Activated CD8-positive, alpha-beta memory T cell treated with anti-CD3 and anti-CD28 coated beads, Interleukin-2, amount 50 U/mL, for 1 hour (primary cell): ENCODE data around the gene B4GALNT3.

ENCODE experiments used
- DNase-seq: peaks from one replicate; pipeline ENCODE4 v3.0.0-alpha.2; 2020; ENCODE audit errors: extremely low read depth

The B4GALNT3 gene

DNA sequence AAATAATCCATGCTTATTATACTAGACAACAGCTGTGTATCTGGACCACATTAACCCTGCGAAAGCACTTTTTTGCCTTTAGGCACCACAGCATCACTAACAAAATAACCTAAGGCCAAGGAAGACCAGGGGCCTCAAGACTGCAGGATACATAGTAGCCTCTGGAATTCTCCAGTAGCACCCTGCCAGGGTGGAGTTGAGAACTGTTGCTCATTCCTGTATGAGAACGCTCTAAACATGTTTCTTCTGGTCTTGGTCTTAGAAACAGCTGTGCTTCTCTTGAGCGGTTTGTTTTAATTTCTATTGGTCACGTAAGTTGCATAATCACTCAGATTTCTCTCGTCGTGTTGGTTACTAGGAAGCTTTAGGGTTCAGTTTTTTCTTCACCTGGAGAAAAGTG, 7.9 kb downstream of the B4GALNT3 start:
- no peak for DNase-seq

DNA sequence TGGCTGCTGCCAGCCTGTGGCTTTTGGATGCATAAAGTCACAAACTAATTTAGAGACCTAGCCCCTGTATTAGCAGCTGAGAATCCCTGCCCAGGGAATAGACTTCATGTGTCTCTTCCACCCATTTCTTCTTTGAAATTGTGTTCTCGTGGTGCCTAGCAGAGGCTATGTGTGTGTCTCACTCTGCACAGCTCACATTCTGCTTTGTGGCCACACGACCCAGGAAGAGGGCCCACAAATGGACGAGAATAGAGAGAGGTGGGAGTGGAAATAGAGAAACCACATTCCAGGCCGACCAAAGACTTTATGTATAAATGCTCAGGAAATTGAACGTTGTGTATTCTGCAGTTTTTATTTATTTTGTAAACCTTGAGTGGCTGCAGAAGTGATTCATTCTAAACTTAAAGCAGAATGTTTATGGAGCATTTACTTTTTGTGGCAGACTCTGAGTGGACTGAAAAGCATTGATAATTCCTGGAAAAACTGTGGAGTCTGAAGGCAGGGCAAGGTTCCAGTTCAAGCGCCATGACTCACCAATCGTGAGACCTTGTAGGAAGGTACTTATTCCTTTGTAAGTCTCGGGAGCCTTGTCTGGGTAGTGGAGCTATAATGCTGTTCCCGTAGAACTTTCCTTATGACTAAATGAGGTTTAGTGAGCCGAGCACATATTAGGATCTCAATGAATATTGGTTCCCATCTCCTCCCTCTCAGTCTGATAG, 9.1 kb downstream of the B4GALNT3 start:
- DNase-seq, result no peak

DNA sequence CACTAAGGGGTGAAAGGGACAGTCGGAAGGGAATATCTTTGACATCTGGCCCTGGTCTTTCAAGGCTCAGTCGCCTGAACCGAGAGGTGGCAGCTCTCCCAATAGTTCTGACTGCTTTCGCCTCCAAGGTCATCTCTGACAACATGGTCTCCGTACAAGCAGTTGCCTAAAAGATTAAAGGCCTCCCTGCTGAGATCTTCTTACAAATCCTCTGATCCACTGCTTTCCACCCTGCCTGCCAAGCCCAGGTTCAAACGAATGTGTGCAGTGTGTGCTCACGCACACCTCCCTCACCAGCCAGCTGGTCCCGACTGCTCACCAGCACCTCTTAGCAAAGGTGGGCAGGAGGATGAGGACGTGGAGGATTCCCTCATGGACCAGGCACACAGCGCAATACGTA, 10.4 kb downstream of the B4GALNT3 start:
- no peak for DNase-seq

DNA sequence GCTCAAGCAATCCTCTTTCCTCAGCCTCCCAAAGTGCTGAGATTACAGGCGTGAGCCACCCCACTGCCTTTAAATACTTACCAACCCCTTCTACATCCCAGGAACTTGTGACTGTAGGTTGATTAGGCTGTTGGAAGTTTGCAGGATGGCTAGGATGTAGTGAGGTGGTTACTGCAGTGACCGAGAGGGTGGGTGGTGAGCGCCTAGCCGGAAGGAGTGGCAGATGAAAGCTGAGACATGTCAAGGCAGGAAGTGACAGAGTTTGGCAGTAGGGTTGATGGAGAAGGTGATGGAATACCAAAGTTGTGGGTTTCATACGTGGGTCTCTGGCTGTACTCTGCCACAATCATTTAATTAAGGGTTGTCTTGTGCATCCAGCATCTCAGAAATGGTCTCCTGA, 13.5 kb downstream of the B4GALNT3 start:
- DNase-seq, result no peak

DNA sequence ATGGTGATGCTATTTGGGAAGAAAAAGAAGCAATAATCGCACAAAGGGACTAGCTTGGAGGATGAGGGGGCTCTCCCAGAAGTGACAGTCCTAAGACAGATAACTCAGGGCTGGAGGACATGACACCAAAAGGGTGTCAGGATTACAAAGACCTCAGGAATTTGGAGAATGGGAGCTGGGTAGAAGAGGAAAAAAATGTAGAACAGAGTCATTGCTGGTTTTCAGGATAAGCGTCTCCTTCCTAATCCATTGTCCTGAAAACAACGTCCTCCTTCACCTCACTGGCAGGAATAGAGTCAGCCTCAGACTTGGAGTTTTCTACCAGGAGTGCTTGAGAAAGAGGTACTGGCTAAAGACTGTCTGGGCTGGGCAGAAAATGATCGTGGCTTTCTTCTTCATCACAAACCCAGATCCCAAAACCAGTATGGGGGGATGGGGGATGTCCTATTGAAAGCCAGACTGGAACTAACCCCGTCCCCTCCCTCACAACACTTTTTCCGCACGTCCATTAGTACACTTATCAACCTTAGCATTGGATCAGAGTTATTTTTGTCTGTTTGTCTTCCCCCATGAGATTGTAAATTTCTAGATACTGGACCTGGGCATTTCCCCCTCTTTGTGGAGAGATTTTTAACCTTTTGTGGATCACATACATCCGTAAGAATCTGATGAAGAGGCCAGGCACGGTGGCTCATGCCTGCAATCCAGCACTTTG, 14.3 kb downstream of the B4GALNT3 start:
- no peak for DNase-seq

DNA sequence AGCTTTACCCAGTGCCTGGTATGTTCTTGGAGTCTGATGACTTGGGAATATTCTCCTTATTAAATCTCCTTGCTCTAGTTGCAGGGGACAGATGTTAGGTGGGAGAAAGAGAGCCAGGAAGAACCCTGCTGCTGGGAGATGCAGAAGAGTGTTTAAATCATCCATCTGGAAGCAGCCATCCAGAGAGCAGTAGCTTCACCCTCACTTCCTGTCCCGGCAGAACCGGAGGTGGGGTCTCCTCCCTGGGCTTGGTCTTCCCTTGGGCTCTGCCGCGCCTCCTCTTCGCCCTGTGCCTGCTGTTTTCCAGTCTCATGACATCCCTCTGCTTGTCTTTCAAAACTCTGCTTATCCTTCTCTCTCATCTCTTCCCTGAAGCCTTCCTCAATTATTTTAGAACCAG, 15.5 kb downstream of the B4GALNT3 start:
- DNase-seq, result no peak

DNA sequence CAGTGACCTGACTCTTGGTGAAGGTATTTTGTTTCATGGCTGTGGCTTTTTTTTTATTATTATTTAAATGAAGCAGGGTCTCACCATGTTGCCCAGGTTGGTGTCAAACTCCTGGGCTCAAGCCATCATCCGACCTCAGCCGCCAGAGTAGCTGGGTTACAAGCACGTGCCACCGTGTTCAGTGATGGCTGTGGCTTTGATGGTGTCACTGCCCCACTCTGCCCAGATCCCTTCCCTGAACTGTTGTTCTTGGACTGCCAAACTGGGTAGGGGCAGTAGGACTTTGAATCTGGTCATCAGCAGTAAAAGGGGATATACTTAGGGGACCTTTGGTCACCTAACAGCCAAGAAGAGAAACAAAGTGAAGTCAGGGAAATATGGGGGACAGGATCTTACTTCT, 19.4 kb downstream of the B4GALNT3 start:
- no peak for DNase-seq

DNA sequence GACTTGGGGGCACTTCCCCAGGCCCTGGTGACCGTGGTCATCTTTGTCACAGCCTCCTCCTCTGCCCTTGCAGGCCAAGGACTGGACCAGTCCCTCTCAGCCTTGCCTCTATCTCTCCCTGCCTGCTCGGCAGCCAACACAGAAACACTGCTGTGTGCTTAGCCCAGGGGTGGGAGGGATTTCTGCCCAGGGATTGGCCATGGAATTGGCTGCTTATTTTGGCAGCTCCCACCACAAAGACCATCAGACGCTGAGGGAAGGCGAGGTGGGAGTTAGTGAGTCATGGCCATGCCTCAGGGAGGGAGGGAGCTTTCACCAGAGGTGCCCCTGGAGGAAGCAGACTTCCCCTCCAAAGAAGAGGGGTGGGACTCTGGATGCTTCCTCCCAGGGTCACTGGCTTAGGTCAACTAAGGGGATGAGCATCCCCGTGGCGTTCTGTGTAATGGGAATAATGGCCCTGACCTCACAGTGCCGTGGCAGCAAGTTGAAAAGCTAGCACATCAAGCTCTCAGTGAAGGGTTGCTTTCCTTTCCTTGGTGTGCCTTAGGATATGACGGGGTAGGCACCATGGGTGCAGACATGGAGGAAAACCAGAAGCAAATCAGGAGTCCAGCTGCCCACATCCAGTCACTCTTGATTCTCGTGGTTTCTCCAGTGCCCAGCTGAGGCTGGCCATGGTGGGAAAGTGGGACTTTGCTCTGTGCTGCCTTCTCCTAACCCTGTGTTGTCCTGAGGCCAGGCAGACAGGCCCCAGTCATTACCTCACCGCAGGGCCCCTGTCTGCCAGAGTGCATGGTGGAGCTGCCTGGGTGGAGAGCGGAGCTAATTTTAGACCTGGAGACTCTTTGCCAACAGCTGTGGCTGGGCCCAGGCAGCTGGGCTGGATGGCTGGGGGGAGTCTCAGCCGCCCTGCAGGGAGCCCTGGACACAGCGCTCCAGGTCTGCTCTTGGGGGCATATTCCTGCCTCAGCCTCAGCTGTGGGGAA, 21.4 kb downstream of the B4GALNT3 start:
- DNase-seq, result no peak

DNA sequence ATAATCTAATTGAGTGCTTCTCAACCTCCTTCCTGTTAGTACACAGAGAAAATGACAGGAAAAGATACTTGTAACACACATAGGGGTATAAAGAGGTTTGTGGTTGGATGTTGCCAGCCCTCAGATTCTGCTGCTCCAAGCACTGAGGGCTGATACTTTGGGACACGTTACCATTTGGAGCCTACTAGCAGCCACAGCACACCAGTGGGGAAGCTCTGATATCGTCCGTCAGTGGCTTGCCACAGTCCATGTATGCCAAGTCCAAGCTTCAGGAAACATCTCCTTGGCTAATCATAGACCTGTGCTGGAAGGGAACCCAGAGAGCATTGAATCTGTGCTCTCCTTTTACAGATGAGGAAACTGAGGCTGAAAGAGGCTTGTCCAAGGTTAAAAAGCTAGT, 22.3 kb downstream of the B4GALNT3 start:
- no peak for DNase-seq

DNA sequence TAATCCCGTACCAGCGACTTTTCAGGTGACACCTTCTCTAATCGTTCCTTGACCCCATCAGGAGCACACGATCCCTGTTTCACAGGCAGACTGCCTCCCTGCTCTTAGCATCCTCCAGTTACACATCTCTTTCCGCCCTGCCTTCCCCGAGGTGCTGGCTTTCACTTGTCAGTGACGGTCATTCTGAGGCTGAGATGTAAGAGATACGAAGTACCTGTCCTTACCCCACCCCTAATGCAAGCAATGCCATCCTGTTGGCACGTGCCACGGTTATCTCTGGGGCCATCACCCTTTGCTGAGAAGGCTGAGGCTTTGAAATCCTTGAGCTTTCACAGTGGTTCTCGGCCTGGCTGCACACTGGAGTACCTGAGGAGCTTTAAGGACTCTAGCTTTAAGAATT, 24.4 kb downstream of the B4GALNT3 start:
- DNase-seq, result no peak

DNA sequence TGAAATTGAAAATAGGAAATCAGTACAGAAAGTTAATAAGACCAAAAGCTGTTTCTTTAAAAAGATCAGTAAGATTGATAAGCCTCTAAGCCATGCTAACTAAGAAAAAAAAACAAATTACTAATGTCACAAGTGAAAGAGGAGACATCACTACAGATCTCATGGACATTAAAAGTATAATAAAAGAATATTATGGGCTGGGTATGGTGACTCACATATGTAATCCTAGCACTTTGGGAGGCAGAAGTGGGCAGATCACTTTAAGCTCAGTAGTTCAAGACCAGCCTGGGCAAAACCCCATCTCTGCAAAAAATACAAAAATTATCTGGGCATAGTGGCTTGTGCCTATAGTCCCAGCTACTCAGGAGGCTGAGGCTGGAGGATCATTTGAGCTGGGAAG, 30.5 kb downstream of the B4GALNT3 start:
- DNase-seq, result no peak

DNA sequence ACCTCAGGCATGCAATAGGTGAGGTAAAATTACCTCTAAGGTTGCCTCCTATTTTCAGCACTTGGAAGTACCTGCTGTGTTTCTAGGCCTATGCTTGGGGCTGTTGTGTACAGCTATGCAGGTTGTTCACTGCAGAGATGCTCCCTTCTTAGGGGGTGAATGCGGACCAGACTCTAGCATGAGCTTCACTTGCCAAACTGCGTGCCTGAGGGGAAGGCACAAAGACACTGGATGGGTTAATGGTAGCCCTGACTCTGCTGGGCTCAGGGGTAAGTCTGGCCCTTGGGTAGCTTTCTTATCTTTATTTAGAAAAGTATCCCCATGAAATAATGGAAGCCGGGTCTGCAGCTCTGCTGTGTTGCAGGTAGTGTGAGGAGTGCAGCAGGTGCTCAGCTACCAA, 35.7 kb downstream of the B4GALNT3 start:
- no peak for DNase-seq

DNA sequence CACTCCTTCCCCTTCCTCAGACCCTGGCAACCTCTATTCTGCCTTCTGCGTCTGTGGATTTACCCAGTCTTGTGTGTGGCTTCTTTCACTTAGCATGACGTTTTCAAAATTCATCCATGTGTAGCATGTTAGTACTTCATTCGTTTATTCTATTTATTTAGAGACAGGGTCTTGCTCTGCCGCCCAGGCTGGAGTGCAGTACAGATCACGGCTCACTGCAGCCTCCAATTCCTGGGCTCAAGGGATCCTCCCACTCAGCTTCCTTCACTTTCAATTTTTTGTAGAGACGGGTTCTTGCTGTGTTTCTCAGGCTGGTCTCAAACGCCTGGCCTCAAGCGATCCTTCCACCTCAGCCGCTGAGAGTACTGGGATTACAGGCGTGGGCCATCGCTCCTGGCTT, 37.0 kb downstream of the B4GALNT3 start:
- DNase-seq, result no peak

DNA sequence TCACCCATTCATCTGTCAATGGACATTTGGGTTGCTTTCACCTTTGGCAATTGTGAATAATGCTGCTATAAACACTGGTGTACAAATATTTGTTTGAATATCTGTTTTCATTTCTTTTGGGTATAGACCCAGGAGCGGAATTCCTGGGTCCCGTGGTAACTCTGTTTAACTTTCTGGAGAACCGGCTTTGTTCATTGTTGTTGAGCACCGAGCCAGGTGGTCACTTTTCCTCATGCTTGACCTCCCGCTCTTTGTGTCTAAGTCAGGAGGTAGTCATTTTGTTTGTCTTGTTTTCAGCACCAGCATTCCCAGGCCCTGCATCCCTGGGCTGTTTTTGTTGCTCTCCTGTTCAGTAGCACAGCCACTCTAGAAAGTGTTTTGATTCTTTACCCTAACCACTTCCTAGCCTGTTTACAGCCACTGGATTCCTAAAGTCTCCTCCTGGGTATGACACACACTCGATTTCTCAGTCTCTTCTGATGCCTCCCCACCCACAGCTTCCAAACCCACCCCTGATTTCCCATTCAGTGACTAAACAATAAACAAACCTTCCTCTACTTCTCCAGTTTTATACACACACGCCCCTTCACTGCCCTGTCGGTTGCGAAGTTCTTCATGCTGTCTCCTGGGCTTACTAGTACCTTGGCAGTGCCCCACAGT, 37.9 kb downstream of the B4GALNT3 start:
- no peak for DNase-seq

DNA sequence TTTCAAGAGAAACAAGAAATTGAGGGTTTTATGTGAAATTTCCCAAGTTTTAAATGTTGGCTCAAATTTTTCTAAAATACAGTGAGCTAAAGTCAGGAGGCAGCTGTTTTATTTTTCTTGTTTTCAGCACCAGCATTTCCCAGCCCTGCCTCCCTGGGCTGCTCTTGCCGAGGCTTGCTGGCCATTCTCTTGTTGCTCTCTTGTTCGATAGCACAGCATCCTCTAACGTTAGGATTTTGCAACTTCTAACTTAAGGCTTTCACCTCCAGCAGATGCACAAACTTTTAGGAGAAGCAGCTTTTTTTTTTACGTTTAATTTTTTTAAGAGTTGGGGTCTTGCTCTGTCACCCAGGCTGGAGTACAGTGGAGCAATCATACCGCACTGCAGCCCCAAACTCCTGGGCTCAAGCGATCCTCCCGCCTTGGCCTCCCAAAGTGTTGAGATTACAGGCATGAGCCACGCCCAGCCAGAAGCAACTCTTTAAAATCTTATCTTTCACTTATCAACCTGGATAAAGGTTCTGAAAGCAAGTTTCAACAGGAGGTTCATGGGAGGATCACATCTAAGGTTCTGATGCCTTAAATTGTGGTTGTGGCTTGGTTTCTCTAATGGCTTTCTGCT, 40.2 kb downstream of the B4GALNT3 start:
- no peak for DNase-seq

DNA sequence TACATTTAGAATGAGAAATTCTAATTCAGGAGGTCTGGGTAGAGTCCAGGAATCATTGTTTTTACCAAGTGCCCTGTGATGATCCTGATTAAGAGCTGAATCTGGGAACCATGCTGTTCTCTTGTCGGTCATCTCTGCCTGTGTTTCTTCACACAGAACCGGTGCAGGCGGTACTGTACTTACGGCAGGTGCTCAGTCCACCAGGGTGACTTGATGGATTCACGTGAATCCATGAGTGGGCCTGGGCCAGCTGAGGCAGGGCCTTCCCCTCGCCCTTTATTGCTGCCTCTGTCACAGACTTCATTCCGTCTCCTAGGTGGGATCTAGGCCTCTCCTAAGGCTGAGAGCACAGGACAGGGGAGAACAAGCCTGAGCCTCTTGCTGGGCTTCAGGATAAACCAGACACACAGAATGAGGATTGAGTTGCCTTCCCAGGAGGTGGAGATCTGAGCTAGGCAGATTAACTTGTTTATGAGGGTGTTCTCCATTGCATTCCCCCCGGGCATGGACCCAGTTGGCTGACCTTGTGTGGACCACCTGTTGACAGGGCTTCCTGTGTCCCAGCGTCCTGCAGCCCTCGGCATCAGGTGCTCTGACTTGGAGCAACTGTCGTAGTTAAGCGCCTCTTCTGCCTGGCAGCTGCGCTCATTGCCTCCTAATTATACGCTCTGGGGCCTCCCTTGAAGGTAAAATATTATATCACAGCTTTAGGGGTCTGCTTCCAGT, 42.1 kb downstream of the B4GALNT3 start:
- DNase-seq, result no peak

DNA sequence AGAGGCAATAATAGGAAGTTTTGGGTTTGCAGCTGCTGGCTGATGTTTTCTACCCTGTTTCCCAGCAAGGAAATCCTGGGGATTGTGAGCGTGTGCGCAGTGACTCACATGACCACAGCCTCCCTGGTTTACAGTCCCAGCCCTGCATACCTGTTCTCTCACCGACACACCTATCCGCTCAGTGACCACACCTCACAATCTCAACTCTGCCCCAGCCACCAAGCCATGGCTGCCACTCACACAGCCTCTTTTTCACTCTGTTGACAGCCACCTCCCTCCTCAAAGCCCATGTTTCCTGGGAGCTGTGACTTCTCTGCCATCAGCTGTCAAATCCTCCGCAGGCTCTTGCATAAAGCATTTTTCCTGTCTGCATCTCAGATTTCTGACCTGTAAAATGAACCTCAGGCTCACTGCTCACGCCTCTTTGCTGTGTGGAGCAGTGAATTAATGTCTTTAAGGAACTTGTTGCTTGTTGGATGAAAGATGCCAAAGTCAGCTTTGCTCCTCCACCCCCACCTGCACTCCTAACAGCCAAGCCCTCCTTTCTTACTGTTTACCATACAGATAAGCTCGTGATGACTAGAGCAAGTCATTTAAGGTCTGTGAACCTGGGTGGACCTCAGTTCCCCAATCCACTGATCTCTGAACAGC, 43.5 kb downstream of the B4GALNT3 start:
- no peak for DNase-seq

DNA sequence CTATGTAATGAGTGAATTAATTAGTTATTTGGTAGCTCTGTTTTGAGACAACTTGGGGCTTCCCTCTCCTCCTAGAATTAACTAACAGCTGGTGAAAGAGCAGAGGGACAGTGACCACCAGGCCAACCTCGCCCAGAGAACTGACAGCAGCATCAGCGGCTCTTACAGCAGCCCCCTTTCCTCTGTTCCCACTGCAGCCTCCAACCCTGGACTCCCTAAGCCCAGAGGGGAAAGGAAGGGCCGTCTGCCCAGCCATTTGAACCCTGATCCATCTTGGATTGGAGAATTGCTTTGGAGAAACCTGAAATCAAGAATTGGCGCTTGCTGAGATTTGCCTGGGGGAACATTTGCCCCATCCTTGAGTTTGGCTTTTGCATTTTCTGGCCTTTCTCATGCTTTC, 45.5 kb downstream of the B4GALNT3 start:
- DNase-seq, result no peak

DNA sequence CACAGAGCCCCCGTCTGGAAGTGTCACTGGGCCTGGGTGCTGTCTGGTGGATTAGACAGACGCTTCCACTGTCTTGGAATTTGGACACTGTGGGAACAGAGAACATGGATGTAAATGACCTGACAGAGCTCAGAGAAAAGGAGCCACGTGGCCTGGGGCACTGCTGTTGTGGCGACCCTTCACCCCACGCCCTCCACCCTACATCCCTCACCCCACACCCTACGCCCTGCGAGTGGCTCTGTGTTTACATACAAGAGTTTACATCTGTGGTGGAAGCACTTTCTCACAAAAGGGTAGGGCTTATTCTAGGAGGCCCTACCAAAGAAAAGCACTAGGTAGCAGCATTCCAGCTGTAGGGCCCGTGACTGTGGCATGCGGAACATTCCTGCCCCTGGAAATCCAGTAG, 47.7 kb downstream of the B4GALNT3 start:
- no peak for DNase-seq

DNA sequence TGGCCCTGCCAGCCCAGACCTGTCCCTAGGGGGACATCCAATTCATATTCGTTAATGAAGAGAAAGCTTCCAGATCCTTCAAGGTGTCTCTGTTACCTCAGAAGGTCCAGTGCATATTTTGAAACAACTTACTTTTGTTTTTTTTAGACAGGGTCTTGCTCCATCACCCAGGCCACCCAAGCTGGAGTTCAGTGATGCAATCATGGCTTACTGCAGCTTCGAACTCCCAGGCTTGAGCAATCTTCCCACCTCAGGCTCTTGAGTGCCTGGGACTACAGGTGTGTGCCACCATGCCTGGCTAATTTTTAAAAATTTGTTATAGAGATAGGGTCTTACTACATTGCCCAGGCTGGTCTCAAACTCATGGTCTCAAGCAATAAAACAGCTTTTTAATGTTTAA, 48.4 kb downstream of the B4GALNT3 start:
- no peak for DNase-seq
